Measurements from ENCODE around the gene TLE4. TPM values are rescaled to one million over a fixed set of nuclear protein-coding genes. Genes with fewer than 3 reads are reported as not detected.

Gene TLE4
- total and polyA plus RNA-seq, 2 donors from 2014 or later = 5.5 to 35.7 TPM

DNA sequence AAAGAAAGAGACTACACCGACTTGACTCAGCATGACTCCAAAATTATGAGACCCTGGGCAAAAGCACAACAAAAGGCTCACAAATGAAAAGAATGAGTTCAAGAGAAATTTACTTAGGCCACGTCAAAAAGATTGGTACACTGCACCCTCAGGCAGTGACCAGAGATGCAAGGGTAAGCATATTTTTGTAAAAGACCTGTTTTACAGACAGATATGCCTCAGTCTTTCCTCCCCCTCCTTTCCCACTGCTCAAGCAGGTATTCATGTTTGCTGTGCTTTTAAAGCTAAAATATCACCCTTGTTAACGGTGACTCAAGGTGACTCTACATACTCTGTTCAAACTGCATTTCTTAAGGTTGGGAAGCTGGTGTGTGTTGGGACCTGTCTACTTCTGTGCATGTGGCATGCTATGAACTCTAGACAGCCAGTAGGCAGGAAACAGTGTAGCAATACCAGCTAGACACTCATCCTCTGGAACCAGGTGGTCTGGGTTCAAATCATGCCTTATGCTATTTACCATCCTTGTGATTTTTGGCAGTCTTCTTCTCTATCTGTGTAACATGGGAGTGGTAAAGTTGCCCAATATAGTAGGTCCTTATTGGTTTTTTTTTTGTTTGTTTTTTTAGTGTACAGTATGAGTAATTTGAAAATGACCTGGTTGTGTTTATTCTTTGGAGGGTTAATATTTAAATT, 98.7 kb downstream of the TLE4 start:
- Histone ChIP-seq H3K9ac (ENCODE audit: low read length in 3 of 3) (no peak overlapping the region), H3K36me3 (ENCODE audit: control insufficient read depth in 2 of 3, insufficient read depth in 3 of 3, low read length in 3 of 3) (no peaks in the 10 kb centered on the region), H3K27me3 (ENCODE audit: control insufficient read depth, insufficient read depth, low read length) (no peaks in the 10 kb centered on the region), H3K4me1 (ENCODE audit: control insufficient read depth in 2 of 3, insufficient read depth in 2 of 3, low read depth in 1 of 3, low read length in 3 of 3) (no peaks in the 10 kb centered on the region), H3K4me3 (ENCODE audit: low read length in 3 of 3) (no peak overlapping the region), H3K27ac (ENCODE audit: low read depth in 2 of 2, low read length in 2 of 2) (no peak overlapping the region), H3K9me3 (ENCODE audit: control insufficient read depth in 2 of 3, insufficient read depth in 1 of 3, low read length in 3 of 3) (no peaks in the 10 kb centered on the region)
- intact Hi-C loops (cut with DNase I) = no loop called here
- no peak for DNase-seq
- FAIRE-seq = no peak
- TF ChIP-seq CTCF (IDR thresholded peaks at IDR 0.05; ENCODE audit: borderline replicate concordance, extremely low read depth, insufficient read depth) = no peak

GRCh38 chr9:79671558-79671957, 99.8 kb downstream of the TLE4 start:
- Histone ChIP-seq H3K27me3 (ENCODE audit: control insufficient read depth, insufficient read depth, low read length) (no peaks in the 10 kb centered on the region), H3K36me3 (ENCODE audit: control insufficient read depth in 2 of 3, insufficient read depth in 3 of 3, low read length in 3 of 3) (no peaks in the 10 kb centered on the region), H3K9ac (ENCODE audit: low read length in 3 of 3) (no peak overlapping the region), H3K9me3 (ENCODE audit: control insufficient read depth in 2 of 3, insufficient read depth in 1 of 3, low read length in 3 of 3) (no peaks in the 10 kb centered on the region), H3K4me3 (ENCODE audit: low read length in 3 of 3) (no peak overlapping the region), H3K27ac (ENCODE audit: low read depth in 2 of 2, low read length in 2 of 2) (no peak overlapping the region), H3K4me1 (ENCODE audit: control insufficient read depth in 2 of 3, insufficient read depth in 2 of 3, low read depth in 1 of 3, low read length in 3 of 3) (no peaks in the 10 kb centered on the region)
- DNase-seq (no peak), FAIRE-seq (no peak)
- TF ChIP-seq CTCF (IDR thresholded peaks at IDR 0.05; ENCODE audit: borderline replicate concordance, extremely low read depth, insufficient read depth) = no peak
- intact Hi-C loops (cut with DNase I) = no loop called here

DNA sequence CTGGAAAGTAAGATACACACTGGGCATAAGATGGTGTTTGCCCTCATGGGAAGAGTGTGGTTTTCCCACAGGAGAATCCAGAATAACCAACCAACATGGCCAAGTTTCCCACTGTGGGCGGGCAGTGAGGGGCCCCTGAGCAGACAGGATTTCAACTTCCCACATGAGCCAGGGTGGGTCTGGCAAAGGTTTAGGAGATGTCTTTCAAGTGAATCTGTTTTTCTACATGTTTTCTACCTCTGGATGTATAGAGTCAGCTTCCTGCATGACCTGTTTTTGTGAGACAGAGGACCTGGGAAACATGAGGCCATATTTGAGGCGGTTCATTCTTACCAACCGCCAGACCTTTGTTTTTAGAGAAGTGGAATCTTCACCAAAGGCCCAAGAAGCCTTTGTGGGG, 100.5 kb downstream of the TLE4 start:
- Histone ChIP-seq H3K27ac (ENCODE audit: low read depth in 2 of 2, low read length in 2 of 2) (no peak overlapping the region), H3K36me3 (ENCODE audit: control insufficient read depth in 2 of 3, insufficient read depth in 3 of 3, low read length in 3 of 3) (no peaks in the 10 kb centered on the region), H3K4me1 (ENCODE audit: control insufficient read depth in 2 of 3, insufficient read depth in 2 of 3, low read depth in 1 of 3, low read length in 3 of 3) (no peaks in the 10 kb centered on the region), H3K27me3 (ENCODE audit: control insufficient read depth, insufficient read depth, low read length) (no peaks in the 10 kb centered on the region), H3K9me3 (ENCODE audit: control insufficient read depth in 2 of 3, insufficient read depth in 1 of 3, low read length in 3 of 3) (no peaks in the 10 kb centered on the region), H3K9ac (ENCODE audit: low read length in 3 of 3) (no peak overlapping the region), H3K4me3 (ENCODE audit: low read length in 3 of 3) (no peak overlapping the region)
- no peak for DNase-seq
- intact Hi-C loops (cut with DNase I) = no loop called here
- TF ChIP-seq CTCF (IDR thresholded peaks at IDR 0.05; ENCODE audit: borderline replicate concordance, extremely low read depth, insufficient read depth) = no peak
- FAIRE-seq = no peak

- Histone ChIP-seq H3K27me3 (ENCODE audit: control insufficient read depth, insufficient read depth, low read length) (no peaks in the 10 kb centered on the region), H3K9me3 (ENCODE audit: control insufficient read depth in 2 of 3, insufficient read depth in 1 of 3, low read length in 3 of 3) (no peaks in the 10 kb centered on the region), H3K9ac (ENCODE audit: low read length in 3 of 3) (no peak overlapping the region), H3K4me1 (ENCODE audit: control insufficient read depth in 2 of 3, insufficient read depth in 2 of 3, low read depth in 1 of 3, low read length in 3 of 3) (no peaks in the 10 kb centered on the region), H3K36me3 (ENCODE audit: control insufficient read depth in 2 of 3, insufficient read depth in 3 of 3, low read length in 3 of 3) (no peaks in the 10 kb centered on the region), H3K4me3 (ENCODE audit: low read length in 3 of 3) (no peak overlapping the region), H3K27ac (ENCODE audit: low read depth in 2 of 2, low read length in 2 of 2) (no peak overlapping the region)
- no peak for TF ChIP-seq CTCF (IDR thresholded peaks at IDR 0.05; ENCODE audit: borderline replicate concordance, extremely low read depth, insufficient read depth)
- FAIRE-seq (no peak), DNase-seq (no peak)
- intact Hi-C loops (cut with DNase I) = no loop called here
These were observed 101.1 kb downstream of the TLE4 start for GRCh38 chr9:79672891-79673290.
